Right hindlimb (tissue), 1 donor: Measurements from ENCODE around the gene CDK18.

Source experiments
- DNase-seq: peaks from one replicate; pipeline ENCODE4 v3.0.0-alpha.2; 2018

The CDK18 gene

GRCh38 chr1:205575294-205575885 is 70.9 kb downstream of the CDK18 start:
- DNase-seq: no peak

DNA sequence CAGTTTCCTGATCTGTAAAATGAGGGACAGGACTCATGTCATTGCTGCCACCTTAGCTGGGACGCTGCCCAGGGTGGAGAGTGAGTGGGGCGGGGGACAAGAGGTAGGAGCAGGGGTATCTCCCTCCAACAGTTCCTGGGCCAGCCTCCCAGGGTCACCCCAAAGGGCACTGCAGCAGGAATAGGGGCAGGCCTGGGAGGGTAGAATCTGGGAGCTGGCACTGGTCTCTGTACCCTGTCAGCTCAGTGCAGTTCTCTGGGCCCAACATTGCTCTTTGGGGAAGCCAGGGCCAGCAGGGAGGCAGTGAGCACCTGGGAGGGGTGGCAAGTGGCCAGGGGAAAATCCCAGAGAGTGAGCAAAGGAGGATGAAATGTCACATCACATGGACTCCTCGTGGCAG is 71.5 kb downstream of the CDK18 start:
- DNase-seq: no peak

DNA sequence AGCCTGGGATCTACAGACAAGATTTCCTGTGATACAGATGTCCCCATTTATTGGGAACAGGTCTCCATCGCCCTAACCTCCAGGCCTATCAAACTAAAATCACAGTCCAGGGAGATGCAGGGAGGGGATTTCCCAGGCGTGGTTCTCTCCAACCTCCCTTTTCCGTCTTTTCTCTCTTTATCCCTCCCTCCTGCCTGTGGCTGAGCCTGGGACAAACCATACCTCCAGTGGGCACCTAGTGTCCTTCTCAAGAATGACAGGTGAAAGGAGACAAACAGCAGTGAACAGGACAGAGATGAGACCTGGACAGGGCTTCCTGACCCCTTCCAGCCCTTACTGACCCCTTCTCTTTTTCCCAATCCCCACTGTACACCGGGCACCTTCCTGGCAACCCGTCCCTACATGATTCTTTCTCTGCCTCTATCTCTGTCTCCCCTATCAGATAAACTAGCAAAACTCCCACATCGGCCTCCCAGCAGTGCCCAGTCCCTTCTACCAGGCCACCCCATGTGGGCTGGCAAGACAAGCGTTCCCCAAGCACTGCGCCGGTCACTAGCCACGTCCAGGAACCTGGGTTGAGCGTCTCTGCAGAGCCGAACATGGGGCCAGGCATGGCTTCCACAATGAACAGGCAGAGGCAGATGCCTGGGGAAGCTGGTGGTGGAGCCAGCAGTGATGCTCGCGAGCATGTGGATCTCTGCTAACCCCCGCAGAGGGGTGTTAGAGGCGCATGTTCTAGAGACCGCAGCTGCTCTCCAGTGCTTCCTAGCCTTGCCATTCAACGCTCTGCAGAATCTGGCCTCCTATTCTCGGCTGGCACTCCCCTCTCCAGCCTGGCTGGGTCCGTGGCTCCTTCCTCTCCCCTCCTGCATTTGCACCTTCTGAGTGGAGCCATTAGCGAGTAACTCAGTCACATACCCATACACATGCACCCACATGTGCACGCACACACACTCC is 72.6 kb downstream of the CDK18 start:
- DNase-seq: no peak

DNA sequence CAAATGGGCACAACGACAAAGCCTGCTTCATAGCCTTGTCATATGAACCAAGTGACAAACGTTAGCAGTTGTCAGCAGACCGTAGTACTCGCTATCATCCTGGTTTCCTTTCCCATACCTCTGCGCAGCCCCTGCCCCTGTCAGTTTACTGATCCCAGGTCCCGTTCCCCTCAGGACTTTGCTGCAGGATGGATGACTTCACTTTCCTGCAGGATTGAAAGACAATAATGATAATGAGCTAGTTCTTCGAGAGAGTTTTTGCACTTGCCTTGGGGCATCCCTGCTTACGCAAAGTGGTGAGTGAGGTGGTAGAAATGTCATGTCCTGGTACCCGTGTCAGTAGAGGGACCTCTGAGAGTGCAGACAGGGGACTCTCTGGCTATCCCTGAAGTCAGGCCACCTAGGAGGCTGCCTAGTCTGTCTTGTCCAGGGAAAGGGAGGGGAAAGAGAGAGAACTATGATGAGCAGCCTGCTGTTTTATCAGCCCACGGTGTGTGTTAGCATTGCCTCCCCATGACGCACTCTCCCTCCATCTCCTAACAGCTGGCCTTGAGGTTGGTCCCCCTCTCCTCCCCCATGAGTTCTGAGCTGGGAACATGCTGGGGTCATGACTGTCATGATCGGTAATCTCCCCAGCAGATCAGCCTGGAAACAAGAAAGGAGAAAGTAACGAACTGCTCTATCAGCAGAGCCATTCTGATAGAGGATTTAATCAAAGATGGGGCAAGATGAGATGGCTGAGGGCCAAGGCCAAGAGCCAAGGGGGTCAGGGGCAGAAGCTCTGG is 73.6 kb downstream of the CDK18 start:
- DNase-seq: no peak

DNA sequence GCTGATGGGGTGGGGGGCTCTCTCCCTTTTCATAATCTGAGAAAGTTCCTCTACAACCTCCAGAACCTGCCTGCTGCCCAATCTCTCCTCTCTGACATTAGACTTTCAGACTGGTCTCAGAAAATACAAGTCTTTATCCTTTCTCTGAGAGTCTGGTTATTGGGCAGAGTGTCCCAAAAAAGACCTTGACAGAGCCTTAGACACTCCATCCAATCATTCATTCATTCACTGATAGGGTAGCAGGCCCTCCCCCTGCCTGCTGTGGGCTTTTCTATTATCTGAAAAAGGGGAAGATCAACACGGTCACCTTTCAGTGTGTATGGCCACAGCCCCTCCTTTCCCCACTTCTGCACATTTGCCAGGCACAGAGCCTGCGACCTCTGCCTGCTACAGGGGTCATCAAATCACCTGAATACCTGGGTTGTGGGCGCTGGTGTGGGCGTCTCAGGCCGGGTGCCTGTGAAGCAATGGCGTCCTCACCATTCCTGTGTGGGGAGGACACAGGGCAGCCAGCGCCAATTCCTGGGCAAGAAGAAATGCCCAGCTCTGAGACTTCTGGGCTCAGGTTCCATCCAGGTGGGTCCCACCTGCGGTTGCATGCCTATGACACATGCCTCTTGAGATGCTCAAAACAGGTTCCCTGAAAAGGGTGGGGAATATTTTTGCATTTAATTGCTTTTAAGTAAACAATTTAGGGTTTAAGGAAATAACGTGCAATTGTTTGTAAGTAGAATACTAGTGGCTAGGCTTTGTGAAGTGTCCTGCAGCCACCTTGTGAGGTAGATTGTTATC is 74.5 kb downstream of the CDK18 start:
- no peak for DNase-seq

- DNase-seq: no peak
Observed at GRCh38 chr1:205579711-205580110, 75.2 kb downstream of the CDK18 start.

DNA sequence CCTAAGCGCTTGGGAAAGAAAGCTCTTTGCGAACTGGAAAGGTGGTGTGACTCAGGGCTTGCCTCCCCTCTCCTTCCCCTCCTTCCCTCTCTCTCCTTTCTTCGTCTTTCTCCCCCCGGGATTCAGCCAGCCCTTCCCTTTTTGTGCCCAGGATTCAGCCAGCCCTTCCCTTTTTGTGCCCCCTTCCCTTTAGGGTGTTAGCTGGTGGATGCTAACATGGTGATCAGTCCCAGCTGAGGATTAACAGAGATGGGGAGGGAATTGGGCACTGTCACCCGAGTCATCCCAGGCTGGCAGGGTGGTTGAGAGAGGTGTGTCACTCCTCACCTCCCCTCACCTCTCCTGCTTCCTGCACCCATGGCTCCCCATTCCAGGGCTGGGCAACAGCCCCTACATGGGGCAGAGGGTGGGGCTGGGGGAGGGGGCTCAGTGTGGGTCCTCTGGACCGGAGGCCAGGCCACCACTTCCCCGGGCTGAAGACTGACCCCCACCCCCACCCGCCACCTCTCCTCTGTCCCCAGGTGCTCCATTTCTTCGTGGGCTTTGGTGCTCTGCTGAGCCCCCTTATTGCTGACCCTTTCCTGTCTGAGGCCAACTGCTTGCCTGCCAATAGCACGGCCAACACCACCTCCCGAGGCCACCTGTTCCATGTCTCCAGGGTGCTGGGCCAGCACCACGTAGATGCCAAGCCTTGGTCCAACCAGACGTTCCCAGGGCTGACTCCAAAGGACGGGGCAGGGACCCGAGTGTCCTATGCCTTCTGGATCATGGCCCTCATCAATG is 75.9 kb downstream of the CDK18 start:
- DNase-seq: no peak

GRCh38 chr1:205580923-205581180 is 76.4 kb downstream of the CDK18 start:
- DNase-seq: no peak

- DNase-seq: no peak
Observed at GRCh38 chr1:205581321-205581980, 77.0 kb downstream of the CDK18 start.

- no peak for DNase-seq
Observed at GRCh38 chr1:205582046-205582445, 77.6 kb downstream of the CDK18 start.
